Ureter (tissue), 1 donor: ENCODE measurements around the gene SOBP. TPM values are rescaled to one million over a fixed set of nuclear protein-coding genes. Genes with fewer than 3 reads are reported as not detected.
"Not testable (repeated sequence)": the region's sequence is repeated elsewhere in the genome, so short reads cannot be mapped to it uniquely, and the experiment has no call there.

ENCODE experiments used
- DNase-seq: peaks from one replicate; pipeline ENCODE4 v3.0.0-alpha.2; 2020; ENCODE audit warnings: low spot score
- total RNA-seq: library from RNA; stranded (reverse); gene quantifications from one replicate; pipeline ENCODE4 v1.2.4, GENCODE V29; 2023
- donor health status: DM: yes; HTN: yes; CAD: no.

The SOBP gene
- total RNA-seq, result 12.6 TPM

GRCh38 chr6:107489636-107490565, at the start of gene SOBP:
TSS of gene SOBP (plus strand) at chr6:107490117. CDS start at chr6:107490617, 500 bp downstream.
- peak; percentile 55 for DNase-seq

- no peak for DNase-seq
Measured at GRCh38 chr6:107440936-107441335, 49.0 kb upstream of the SOBP start.

- no peak for DNase-seq
Measured at GRCh38 chr6:107441682-107442081, 48.2 kb upstream of the SOBP start.

GRCh38 chr6:107442938-107443607, 46.8 kb upstream of the SOBP start:
- DNase-seq, result no peak

- no peak for DNase-seq
Measured at GRCh38 chr6:107443608-107444267, 46.2 kb upstream of the SOBP start.

- DNase-seq, result no peak
Measured at GRCh38 chr6:107444277-107444676, 45.6 kb upstream of the SOBP start.

GRCh38 chr6:107447663-107448216, 42.2 kb upstream of the SOBP start:
- no peak for DNase-seq

- no peak for DNase-seq
Measured at GRCh38 chr6:107448776-107449175, 41.1 kb upstream of the SOBP start.

GRCh38 chr6:107458672-107459282, 31.1 kb upstream of the SOBP start:
- no peak for DNase-seq

- DNase-seq, result peak; percentile 97
Measured at GRCh38 chr6:107459283-107460082, 30.4 kb upstream of the SOBP start, which contains the start of gene PDSS2. TSS of gene PDSS2 (minus strand) at chr6:107459564. CDS start at chr6:107459285, 279 bp downstream.

- DNase-seq, result no peak
Measured at GRCh38 chr6:107460083-107460631, 29.8 kb upstream of the SOBP start.

- no peak for DNase-seq
Measured at GRCh38 chr6:107466062-107466461, 23.9 kb upstream of the SOBP start.

- DNase-seq, result no peak
Measured at GRCh38 chr6:107470364-107470763, 19.6 kb upstream of the SOBP start.

GRCh38 chr6:107473660-107474059, 16.3 kb upstream of the SOBP start:
- DNase-seq, result no peak

- not testable (repeated sequence) for DNase-seq
Measured at GRCh38 chr6:107475360-107475759, 14.6 kb upstream of the SOBP start.

- DNase-seq, result not testable (repeated sequence)
Measured at GRCh38 chr6:107475826-107476225, 14.1 kb upstream of the SOBP start.

- DNase-seq, result no peak
Measured at GRCh38 chr6:107479089-107479690, 10.7 kb upstream of the SOBP start.

GRCh38 chr6:107485157-107485556, 4.8 kb upstream of the SOBP start:
- DNase-seq, result no peak

- DNase-seq, result no peak
Measured at GRCh38 chr6:107488174-107488874, 1.6 kb upstream of the SOBP start.
